HG03469 (cell line): ENCODE results near the gene TAF4.
"Not testable (repeated sequence)": the region's sequence is repeated elsewhere in the genome, so short reads cannot be mapped to it uniquely, and the experiment has no call there.

ENCODE experiments used
- ATAC-seq: cut with Tn5 transposase; IDR thresholded peaks from one replicate; pipeline ENCODE4 v1.9.1; 2021; ENCODE audit warnings: mild to moderate bottlenecking, moderate library complexity, moderate number of reproducible peaks; ENCODE audit not compliant: unreplicated experiment

The TAF4 gene

DNA sequence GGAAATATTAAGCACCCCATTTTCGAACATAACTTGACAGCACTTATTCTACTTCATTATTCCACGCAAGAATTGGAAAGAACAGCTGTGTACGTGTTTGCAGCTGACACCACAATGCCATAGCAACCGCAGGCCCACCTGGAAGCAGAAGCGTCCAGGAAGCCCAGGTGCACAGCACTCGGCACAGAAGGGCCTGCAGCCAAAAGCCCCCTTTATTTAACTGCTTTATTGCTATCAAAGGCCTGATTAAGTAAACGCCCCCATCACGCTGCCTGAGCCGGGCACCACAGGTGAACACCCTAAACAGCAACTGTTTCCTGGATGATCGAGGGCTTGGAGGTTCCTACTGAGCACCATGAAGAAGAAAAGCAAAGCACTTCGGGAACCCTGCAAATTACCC, 6.3 kb downstream of the TAF4 start:
- ATAC-seq = no peak

DNA sequence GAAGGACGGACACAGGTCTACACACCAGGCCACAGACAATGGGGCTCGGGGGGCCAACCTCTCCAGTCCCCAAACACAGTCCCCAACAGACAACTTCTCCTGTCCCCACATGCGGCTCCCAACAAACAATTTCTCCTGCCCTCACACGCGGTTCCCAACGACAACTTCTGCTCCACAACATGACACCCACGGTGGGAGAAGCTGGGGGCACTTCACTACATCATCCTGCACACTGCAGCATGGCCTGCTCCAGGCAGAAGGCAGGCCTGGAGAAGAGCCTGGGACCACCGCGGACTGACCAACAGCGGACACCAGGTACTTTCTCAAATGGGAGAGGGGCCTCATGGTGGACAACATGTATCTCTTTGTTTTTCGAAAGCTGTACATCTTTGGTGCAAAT, 6.7 kb downstream of the TAF4 start:
- ATAC-seq = no peak

DNA sequence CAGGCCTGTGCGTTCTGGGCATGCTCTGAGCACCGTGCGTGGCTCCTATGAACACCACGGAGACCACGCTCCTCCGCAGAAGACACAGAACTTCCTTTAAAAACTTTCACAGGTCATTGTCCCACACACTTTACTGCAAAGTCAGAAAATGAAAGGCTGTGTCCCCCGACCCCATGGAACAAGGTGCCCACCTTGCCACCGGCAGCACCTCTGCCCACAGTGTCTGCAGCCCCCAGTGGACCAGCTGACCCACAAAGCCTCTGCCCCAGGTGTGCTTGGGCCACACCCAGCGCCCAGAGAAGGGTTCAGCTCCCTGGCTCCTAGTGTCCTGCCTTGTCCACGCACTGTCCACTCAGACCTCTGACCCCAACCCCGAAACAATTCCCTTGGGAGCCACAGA, 8.7 kb downstream of the TAF4 start:
- ATAC-seq = no peak

DNA sequence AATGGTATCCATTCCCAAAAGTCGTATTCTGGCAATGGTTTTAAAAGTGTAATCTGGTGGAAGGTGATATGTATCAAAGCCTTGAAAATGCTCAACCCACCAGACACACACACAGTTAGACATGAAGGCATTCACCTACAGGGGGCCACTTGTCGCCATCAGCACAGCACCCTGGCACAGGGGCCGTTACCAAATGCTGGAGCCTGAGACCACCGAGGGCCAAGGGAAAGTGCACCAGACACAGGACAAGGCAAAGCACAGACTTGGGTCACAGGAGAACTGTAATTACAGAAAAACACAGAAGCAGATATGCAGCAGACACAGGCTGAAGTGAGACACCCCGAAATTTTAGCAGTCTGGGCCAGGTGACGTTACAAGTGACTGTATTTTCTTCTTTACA, 9.3 kb downstream of the TAF4 start:
- ATAC-seq = no peak

DNA sequence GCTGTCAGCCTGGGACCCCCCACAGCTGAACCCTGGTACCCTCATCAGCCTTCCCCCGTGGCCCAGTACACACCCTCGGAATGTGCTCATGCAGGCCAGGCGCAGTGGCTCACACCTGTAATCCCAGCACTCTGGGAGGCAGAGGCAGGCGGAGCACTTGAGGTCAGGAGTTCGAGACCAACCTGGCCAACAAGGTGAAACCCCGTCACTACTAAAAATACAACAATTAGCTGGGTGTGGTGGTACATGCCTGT, 9.9 kb downstream of the TAF4 start:
- ATAC-seq = not testable (repeated sequence)

DNA sequence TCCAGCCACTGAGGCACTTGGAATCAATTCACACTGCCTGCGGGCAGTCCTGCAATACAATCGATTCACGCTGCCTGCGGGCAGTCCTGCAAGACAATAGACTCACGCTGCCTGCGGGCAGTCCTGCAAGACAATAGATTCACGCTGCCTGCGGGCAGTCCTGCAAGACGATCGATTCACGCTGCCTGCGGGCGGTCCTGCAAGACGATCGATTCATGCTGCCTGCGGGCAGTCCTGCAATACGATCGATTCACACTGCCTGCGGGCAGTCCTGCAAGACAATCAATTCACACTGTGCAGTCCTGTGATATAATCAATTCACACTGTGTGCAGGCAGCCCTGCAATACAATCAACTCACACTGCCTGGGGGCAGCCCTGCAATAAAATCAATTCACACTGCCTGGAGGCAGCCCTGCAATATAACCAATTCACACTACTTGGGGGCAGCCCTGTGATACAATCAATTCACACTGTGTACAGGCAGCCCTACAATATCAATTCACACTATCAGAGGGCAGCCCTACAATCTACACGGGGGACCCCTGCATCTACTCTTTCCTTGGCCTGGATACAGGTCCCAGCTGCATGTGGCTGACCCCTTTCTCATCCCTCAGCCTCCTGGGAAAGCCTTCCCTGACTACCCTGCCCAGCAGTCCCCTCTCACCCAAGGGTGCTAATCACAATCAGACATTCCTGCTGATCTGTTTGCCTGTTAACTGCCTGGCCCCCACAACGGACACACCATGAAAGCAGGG, 10.4 kb downstream of the TAF4 start:
- no peak for ATAC-seq

DNA sequence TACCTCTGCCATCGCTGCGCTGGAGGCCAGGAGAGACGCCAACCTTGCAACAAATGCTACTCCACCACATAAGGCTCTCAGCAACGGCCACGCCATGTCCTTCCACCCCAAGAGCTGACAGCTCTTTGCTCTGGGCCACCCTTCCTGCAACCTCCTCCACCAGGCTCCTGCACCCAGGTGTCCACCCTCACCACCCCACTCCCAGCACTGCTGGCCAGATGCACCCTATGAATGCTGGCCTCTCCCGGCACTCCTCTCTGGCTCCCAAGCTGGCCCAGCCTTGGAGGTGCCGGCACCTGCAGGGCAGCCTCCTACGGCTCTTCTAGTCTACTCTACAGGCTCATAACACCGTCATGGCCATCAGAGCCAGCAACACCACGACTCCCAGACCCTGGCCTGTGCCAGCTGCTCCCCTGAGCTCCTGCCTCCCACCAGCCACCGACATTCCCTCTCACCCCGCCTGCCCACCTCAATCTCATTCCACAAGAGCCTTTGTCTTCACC, 11.2 kb downstream of the TAF4 start:
- no peak for ATAC-seq

DNA sequence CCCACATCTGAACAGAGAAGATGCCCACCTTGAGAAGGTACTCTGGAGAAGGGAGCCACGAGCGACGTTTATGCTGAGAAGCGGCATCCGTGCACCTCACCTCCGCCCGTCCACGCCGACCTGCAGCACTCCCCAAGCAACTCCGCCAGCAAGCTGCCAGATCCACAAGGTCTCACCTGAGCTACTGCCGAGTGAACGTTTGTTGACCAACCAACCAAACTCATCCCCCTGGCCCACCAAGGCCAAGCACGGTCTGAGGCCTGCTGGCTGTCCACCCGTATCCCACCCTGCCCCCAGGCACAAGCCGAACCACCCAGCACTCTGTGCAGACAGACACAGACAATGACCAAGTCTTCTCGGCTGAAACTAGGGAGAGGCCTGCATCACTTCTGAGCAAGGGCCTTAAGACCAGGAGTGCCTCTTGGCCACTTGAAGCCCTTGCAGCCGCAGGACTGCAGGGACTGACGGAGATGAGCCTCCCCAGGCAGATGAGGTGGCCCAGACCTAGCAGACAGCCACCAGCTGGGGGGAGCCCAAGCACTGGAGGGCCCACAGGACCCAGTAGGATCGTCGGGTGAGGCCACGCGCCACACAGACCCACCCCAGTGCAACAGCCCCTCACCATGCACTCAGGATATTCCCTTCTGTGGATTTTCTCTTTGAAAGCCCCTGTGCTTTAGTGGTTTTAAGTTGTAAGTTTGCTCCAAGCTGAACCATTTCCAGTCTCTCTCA, 12.1 kb downstream of the TAF4 start:
- no peak for ATAC-seq

DNA sequence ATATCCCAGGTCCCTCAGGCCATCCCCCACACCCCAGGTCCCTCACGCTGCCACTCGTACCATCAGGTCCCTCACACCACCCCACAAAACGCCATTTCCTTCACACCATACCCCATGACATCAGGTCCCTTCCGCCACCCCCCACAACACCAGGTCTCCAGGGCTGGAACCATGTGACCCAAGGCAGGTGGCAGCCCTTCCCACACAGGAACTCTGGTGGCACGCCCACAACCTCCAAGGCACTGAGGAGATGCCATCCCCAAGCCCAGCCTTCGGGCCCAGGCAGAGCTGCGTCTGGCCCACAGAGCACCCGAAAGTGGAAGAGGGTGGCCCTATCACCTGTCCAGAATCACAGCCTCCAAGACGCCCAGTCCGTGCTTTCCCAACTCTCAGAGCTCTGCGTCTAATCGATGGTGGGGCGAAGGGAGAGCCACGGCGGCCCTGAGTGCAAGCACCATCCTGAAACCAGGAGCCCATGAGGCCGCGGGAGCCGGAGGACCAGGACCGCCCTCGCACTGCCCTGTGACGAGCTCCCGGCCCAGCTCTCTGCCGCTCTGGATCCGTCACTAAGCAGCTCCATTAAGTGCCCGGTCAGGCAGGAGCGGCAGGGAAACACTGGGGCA, 12.7 kb downstream of the TAF4 start:
- ATAC-seq = no peak

DNA sequence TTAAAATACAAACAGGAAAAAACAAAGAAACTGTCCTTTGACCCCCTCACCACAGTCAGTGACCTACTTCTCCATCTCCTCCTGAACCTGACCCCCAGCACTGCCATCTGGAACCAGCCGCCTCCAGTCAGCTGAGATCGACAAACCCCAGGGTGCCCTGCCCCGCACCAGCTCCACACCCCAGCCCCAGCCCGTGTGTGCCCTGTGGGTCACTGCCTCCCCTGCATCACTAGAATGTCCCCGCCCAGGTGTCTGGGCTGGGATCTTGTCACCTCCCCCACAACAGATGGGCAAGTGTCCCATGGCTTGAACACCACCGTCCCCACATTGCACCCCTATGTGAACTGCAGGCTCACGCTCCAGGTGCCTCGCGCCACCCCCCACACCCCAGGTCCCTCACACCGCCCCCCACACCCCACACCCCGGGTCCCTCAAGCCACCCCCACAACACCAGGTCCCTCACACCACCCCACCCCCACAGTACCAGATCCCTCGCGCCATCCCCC, 13.3 kb downstream of the TAF4 start:
- no peak for ATAC-seq

DNA sequence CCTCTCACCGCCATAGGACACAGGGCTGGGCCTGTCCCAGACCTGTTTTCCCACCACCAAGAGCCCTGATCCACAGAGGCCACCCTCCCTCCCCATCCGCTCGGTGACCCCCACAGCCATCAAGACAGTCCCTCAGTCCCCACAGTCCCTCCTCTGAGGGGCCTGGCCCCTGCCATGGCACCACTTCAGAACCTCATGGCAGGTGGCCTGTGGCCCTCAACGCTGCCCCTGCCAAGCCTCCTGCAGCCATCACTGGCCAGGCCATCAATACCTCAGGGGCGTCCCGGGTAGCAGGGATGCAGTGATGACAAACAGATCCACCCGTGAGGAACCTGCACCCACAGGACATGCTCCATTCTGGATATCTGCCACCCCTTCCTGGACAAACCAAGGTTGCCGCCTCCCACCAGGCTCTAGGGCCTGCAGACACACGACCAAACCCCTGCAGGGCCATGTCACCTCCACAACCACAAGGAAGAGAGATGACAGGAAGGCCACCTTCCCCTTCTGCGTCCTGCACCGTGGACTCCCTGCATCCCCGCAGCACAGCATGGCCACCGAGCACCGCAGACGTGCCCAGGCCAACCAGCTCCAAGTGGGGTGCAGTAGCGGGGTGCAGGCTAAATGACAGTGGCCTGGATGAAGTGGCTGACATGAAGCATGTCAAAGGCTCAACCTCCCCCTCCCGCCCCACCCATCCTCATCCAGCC, 14.0 kb downstream of the TAF4 start:
- ATAC-seq = no peak

DNA sequence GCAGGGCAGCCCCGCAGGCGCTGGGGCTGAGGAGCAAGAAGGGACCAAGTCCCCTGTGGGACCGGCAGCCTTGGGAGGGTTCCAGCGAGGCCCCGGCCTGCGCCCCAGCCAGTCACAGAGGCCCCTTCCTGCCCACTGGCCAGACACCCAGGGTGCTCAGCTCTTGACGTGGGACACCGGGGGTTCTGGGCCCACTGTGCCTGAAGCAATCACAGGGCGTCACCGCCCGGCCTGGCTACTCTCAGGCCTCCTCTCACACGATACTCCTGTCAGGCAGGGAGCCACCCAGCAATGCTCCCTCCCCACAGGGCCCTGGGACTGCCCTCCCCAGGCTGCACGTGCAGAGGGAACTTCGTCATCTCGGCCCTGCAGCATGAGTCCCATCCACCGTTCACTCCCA, 14.5 kb downstream of the TAF4 start:
- no peak for ATAC-seq

DNA sequence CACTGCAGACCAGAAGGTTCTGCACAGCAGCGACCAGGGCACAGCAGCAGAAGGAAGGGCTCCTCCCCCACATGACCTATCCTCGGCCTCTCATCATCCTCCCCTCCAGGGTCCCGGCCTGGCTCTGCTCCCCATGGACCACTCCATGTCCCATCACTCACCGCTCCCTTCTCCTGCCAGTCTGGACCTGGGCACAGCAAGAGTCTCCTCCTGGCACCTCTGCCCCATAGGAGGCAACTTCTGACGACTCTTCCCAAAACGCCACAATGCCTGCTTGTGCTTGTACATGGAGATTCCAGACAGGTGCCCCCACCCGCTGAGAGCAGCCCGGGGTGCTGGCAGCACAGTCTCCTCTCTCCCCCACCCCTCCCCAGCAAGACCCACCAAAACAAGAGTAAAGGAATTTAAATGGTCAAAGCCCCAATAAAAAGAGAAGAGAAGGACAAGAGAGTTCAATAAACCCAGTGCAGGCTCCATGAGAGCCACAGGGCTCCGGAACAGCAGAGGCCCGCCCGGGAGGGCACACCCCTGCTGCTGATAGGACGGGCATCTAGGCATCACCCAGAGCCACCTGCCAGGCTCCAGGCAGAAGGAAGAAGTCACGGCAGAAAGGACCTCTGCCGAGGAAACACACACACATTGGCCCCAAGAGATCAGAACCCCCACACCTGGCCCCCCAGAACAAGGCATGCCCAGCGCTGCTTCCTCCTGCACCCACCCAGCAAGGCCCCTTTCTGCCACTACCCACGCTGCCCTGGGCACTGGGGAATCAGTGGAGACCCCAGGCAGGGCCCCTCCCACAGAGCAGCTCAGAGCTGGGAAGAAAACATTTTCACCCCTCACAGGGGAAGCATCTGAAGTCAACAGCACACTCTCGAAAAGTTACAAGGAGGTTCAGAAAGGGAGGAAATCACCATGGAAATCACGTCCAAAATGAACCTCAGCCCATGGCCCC, 15.2 kb downstream of the TAF4 start:
- ATAC-seq = no peak

DNA sequence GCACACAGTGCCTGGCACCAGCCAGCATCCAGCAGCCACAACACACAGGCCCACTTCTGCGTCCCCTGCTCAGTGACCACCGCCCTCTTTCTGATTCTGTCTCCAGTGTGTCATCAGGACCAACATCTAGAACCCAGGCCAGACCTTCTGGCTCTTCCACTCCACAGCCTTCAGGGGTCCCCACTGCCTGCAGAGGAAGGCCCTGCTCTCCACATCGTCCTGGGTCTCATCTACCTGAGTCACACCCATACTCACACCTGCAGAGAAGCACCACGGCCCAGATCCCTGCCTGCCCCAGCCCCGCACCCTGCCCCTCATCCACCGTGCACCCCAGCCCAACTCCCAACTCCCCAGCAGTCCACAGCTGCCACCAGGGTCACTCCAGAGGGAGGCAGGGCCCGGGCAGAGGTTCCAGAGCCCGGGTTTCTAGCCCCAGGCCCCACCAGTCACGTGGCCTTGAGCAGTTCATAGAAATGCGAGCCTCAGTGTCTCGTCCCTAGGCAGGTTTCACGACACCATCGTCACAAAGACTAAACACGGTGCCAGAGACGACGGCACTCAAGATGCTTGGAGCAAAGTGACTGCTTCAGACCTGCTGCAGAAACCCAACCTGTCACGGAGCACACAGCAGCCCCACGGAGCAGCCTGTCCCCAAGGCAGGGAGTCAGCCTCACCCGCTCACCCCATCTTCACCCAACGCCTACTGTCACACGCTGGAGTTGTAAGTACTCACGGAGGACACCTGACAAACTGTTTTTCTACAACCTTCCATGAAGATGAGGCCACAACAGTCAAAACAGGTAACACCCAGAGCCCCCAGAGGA, 16.1 kb downstream of the TAF4 start:
- no peak for ATAC-seq

DNA sequence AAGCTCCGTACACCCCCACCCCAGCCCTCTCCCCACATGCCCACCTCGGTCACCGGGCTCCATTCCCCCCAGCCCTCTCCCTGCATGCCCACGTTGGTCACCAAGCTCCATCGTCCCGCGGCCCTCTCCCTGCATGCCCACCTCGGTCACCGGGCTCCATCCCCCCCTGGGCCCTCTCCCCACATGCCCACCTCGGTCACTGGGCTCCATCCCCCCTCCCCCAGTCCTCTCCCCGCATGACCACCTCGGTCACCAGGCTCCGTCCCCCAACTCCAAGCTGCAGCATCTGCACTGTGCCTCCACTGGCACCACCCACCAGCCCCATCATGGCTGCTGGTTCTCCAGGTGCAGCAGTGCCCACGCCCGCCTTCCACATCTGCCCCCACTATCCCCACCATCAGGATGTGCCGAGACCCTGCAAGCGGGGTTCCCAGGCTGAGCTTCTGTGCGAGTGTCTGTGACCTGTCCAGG, 16.8 kb downstream of the TAF4 start:
- no peak for ATAC-seq

DNA sequence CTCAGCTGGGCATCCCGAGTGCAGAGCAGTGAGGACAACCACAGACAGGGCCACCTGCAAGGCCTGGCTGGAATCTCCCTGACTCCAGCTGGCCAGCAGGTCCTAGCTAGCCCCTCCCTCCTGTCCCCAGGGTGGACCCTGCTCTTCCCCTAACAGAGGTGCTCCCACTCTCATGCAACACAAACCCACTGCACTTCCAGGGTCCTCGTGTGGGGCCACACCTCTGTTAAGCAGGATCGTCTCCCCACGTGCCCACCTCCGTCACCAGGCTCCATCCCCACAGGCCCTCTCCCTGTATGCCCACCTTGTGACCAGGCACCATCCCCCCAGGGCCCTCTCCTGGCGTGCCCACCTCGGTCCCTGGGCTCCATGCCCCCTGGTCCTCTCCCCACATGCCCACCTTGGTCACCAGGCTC, 17.3 kb downstream of the TAF4 start:
- ATAC-seq = no peak

DNA sequence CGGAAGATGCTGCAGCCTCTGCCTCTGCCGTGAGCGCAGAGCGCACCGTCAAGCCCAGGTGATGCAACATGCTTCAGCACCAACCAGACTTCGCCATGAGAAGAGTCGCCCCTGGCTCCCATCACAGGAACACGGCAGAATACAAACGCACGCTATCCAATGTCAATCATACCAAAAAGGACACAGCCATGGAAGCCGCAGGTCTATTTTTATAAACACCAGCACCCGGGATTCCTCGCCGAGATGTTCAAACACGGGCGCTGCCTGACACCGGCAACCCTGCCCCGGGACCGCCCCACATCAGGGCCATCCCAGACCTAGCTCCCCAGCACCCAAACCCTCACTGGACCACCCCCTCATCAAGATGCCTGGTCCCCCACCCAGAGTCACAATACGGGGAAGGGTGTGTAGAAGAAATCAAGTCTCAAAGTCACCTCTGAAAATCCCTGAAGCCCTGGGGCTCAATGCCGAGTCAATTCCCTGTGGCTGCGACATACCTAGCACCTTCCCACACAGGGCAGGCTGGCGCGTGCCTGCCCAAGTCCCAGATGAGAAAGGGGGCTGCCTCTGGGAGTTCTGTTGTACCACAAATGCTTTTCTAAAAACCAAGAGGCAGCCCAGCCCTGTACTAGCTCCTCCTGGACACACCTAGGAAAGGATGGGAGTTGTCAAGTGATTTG, 17.9 kb downstream of the TAF4 start:
- no peak for ATAC-seq

DNA sequence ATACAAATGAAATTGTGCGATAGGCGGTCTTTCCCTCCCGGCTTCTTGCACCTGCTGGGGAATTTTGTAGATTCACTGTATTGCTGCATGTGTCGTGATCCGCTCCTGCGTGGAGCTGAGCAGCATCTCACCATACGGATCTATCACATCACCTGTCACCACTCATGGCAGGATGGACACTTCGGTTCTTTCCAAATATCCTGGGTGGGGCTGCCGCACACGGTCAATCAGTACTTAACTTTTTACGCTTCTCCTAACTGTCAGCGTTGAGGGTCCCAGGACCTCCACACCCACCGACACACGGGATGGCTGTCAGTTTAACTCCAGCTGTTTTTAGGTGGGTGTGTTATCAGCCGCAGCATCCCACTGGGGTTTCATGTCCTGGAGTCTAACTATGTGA, 19.2 kb downstream of the TAF4 start:
- no peak for ATAC-seq
